ENCODE results near the gene APC2. TPM values are rescaled to one million over a fixed set of nuclear protein-coding genes. Genes with fewer than 3 reads are reported as not detected.
A peak's percentile ranks its signal among the peaks of the same experiment; 100 is the strongest.

The APC2 gene
- total RNA-seq, 1 experiment from 2014 or later = 0.68 TPM

DNA sequence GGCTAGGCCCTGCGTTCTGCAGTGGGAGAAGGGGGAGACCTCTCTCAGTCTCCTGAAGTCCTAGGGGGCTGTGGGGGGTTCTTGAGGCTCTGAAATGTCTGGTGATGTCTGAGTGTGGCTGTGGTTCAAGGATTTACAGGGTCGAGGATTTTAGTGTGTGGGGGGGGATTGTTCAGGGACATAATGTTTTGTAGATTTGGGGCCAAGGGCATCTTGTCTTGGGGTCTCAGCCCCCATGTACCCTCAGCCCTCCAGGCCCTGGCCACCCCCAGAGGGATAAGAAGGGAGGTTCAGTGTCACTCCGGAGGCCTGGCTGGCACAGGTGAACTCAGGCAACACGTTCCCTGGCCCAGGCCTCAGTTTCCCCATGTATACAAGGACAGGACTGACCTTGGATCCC, 2.4 kb upstream of the APC2 start:
- H3K27me3 Mint-ChIP-seq (ENCODE audit: low read depth) = peaks cover 74% of the 10 kb centered on the region
- H3K4me3 Mint-ChIP-seq = peak overlapping the region in 1 of 2 experiments; percentile 69; a peak in 2 of 5 replicates
- H4K20me1 ChIP-seq (ENCODE audit: control insufficient read depth, insufficient read depth, insufficient read length) = no peaks in the 10 kb centered on the region

More for the DNA sequence above, 2.4 kb upstream of the APC2 start:
- Mint-ChIP-seq H3K9me3 (no peaks in the 10 kb centered on the region; a peak in 1 of 5 replicates), H3K36me3 (ENCODE audit: insufficient read depth in 1 of 3, low read depth in 3 of 3) (peaks cover 0 to 8% (median 4%) of the 10 kb centered on the region in 3 experiments; a peak in 5 of 7 replicates), H3K4me1 (peaks cover 10 to 37% of the 10 kb centered on the region in 2 experiments), H3K27ac (no peak overlapping the region)
- Histone ChIP-seq H2AK5ac (ENCODE audit: insufficient read length, low read length) (no peak overlapping the region), H2BK5ac (ENCODE audit: insufficient read length, low read length) (no peak overlapping the region), H3K23me2 (ENCODE audit: insufficient read length, low read depth, low read length, poor library complexity, severe bottlenecking) (peaks cover 9% of the 10 kb centered on the region), H3K9ac (ENCODE audit: extremely low read depth, insufficient read length, low read length) (no peak overlapping the region), H3K27ac (ENCODE audit: insufficient read length, low read depth, low read length) (no peak overlapping the region), H3K4ac (ENCODE audit: low read depth, low read length) (no peak overlapping the region), H3K4me1 (ENCODE audit: insufficient read depth, low read length) (no peaks in the 10 kb centered on the region; the same call in 1 of the 2 replicates), H4K91ac (ENCODE audit: insufficient read length, low read depth, low read length) (no peak overlapping the region), H4K5ac (ENCODE audit: insufficient read length, low read depth, low read length) (no peak overlapping the region), H3K79me1 (ENCODE audit: insufficient read depth, low read depth, low read length, poor library complexity, severe bottlenecking) (no peaks in the 10 kb centered on the region), H3K4me2 (ENCODE audit: insufficient read depth, insufficient read length, low read length) (no peak overlapping the region), H3K56ac (ENCODE audit: insufficient read length, low read depth, low read length) (no peak overlapping the region), H3K79me2 (ENCODE audit: insufficient read depth, low read length) (no peaks in the 10 kb centered on the region), H3K9me3 (ENCODE audit: control insufficient read depth, low read depth, low read length) (no peaks in the 10 kb centered on the region), H2BK12ac (ENCODE audit: insufficient read length, low read depth, low read length) (no peak overlapping the region), H2BK15ac (ENCODE audit: low read depth, low read length) (no peak overlapping the region), H3K18ac (ENCODE audit: insufficient read length, low read depth, low read length) (no peak overlapping the region), H3T11ph (ENCODE audit: low read length) (no peak overlapping the region), H2BK20ac (ENCODE audit: low read depth, low read length, poor library complexity, severe bottlenecking) (no peak overlapping the region), H3K14ac (ENCODE audit: insufficient read depth, low read length) (no peak overlapping the region), H2AFZ (ENCODE audit: low read length) (no peak overlapping the region), H3K23ac (ENCODE audit: insufficient read length, low read depth, low read length) (no peak overlapping the region), H2BK120ac (ENCODE audit: low read depth, low read length, poor library complexity, severe bottlenecking) (no peak overlapping the region), H4K8ac (replicated peaks; ENCODE audit: insufficient read length, low read depth, low read length) (no peak overlapping the region), H3K27me3 (ENCODE audit: insufficient read depth, low read length) (peaks cover 24% of the 10 kb centered on the region; the same call in 1 of the 2 replicates)
- TF ChIP-seq, protein P1, sequence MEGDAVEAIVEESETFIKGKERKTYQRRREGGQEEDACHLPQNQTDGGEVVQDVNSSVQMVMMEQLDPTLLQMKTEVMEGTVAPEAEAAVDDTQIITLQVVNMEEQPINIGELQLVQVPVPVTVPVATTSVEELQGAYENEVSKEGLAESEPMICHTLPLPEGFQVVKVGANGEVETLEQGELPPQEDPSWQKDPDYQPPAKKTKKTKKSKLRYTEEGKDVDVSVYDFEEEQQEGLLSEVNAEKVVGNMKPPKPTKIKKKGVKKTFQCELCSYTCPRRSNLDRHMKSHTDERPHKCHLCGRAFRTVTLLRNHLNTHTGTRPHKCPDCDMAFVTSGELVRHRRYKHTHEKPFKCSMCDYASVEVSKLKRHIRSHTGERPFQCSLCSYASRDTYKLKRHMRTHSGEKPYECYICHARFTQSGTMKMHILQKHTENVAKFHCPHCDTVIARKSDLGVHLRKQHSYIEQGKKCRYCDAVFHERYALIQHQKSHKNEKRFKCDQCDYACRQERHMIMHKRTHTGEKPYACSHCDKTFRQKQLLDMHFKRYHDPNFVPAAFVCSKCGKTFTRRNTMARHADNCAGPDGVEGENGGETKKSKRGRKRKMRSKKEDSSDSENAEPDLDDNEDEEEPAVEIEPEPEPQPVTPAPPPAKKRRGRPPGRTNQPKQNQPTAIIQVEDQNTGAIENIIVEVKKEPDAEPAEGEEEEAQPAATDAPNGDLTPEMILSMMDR (conservative IDR thresholded peaks at IDR 0.05) = no peak
- DNase-seq = no peak
- WGBS (ENCODE audit: extremely low coverage, insufficient read length, low lambda C conversion rate) = no CpG with 5 or more reads among the region's 4 CpGs
